HEK293T (cell line): ENCODE data around the gene SH3RF3.

Experiments
- ARNT ChIP-seq: fragments of 450-650 bp; IDR thresholded peaks from 2 replicates; pipeline ENCODE4 v1.6.1; 2017; ENCODE audit warnings: mild to moderate bottlenecking
- BHLHE40 ChIP-seq: fragments of 450-650 bp; IDR thresholded peaks from 2 replicates; pipeline ENCODE4 v1.6.1; 2016; ENCODE audit warnings: mild to moderate bottlenecking, moderate library complexity, borderline replicate concordance
- CTBP1 ChIP-seq: fragments of 450-650 bp; IDR thresholded peaks from 2 replicates; pipeline ENCODE4 v1.6.1; 2016; ENCODE audit warnings: borderline replicate concordance
- FOXA1 ChIP-seq: fragments of 450-650 bp; IDR thresholded peaks from 2 replicates; pipeline ENCODE4 v1.6.1; 2016; ENCODE audit warnings: mild to moderate bottlenecking
- FOXK2 ChIP-seq: fragments of 450-650 bp; IDR thresholded peaks from 2 replicates; pipeline ENCODE4 v1.6.1; 2016; ENCODE audit warnings: mild to moderate bottlenecking
- FOXM1 ChIP-seq: fragments of 450-650 bp; IDR thresholded peaks from 2 replicates; pipeline ENCODE4 v1.6.1; 2017; ENCODE audit warnings: mild to moderate bottlenecking, borderline replicate concordance
- HDGF ChIP-seq: fragments of 450-650 bp; IDR thresholded peaks from 2 replicates; pipeline ENCODE4 v1.6.1; 2017; ENCODE audit warnings: antibody characterized with exemption, borderline replicate concordance
- NFRKB ChIP-seq: fragments of 450-650 bp; IDR thresholded peaks from 2 replicates; pipeline ENCODE4 v1.6.1; 2016; ENCODE audit warnings: mild to moderate bottlenecking, moderate library complexity
- SP1 ChIP-seq: fragments of 450-650 bp; IDR thresholded peaks from 2 replicates; pipeline ENCODE4 v1.6.1; 2017
- SUZ12 ChIP-seq: fragments of 450-650 bp; IDR thresholded peaks from 2 replicates; pipeline ENCODE4 v1.6.1; 2016; ENCODE audit warnings: mild to moderate bottlenecking
- TARDBP ChIP-seq: fragments of 450-650 bp; IDR thresholded peaks from 2 replicates; pipeline ENCODE4 v1.6.1; 2016
- ZNF384 ChIP-seq: fragments of 450-650 bp; IDR thresholded peaks from 2 replicates; pipeline ENCODE4 v1.6.1; 2016
- TF ChIP-seq, protein P1 (sequence below): fragments of 450-650 bp; IDR thresholded peaks from 2 replicates; pipeline ENCODE4 v1.6.1; 2016

DNA sequence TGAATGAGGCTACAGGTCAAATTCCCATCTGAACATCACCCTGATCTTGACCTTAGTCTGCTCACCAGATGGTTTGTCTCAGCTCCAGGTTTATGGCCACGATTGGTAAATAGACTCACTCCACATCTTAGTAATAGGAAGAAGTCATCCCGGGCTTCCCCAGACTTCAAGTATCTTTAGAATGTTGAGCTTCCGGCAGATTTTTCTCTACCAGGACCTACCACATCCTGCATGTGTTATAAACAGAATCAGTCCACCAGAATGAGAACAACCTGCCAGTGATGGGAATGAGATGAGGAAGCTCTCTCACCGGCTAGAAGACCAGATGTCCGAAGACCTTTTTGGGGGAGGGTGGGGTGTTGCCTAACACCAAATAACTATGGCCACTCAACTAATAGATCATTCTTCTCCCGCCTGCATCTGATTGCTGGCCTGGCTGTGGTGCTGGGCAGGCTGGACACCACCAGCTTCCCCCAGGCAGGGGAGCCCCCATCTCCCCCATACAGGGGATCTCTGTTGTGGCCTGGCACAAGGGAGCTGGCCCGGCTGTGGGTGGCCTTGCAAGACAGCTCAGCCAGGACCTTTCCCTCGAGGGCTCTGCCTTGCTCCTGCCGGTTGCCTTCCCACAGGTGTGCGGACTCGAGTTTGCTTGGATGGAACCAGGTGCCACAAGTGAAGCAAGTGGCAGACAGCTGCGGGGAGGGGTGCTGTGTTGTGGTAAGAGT is 88.5 kb downstream of the SH3RF3 start:
- TF ChIP-seq FOXA1 (no peak), BHLHE40 (no peak), SUZ12 (no peak), FOXM1 (no peak), SP1 (no peak), CTBP1 (no peak), ZNF384 (no peak), HDGF (no peak), ARNT (no peak), NFRKB (no peak), TARDBP (no peak), FOXK2 (no peak)
- TF ChIP-seq, protein P1, sequence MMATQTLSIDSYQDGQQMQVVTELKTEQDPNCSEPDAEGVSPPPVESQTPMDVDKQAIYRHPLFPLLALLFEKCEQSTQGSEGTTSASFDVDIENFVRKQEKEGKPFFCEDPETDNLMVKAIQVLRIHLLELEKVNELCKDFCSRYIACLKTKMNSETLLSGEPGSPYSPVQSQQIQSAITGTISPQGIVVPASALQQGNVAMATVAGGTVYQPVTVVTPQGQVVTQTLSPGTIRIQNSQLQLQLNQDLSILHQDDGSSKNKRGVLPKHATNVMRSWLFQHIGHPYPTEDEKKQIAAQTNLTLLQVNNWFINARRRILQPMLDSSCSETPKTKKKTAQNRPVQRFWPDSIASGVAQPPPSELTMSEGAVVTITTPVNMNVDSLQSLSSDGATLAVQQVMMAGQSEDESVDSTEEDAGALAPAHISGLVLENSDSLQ, result no peak
